ENCODE measurements around the gene YPEL5.

GRCh38 chr2:30161929-30162706 is 15.3 kb downstream of the YPEL5 start:
- TF ChIP-seq POLR2A (IDR thresholded peaks at IDR 0.05) (no peak), CTCF (IDR thresholded peaks at IDR 0.05) (no peak)

All from ovary (tissue), 3 donors.